Astrocyte (in vitro differentiated cells and primary cell): ENCODE data around the gene SSH2.

Experiments used
- CTCF ChIP-seq: IDR thresholded peaks from 2 replicates; pipeline ENCODE4 v1.5.1; 2011; ENCODE audit warnings: low read depth, mild to moderate bottlenecking, inconsistent platforms, low read length, moderate library complexity; ENCODE audit not compliant: insufficient read depth
- EZH2 ChIP-seq: IDR thresholded peaks from 2 replicates; pipeline ENCODE4 v1.6.1; 2012; ENCODE audit warnings: mild to moderate bottlenecking, low read length, inconsistent platforms; ENCODE audit not compliant: insufficient read depth

DNA sequence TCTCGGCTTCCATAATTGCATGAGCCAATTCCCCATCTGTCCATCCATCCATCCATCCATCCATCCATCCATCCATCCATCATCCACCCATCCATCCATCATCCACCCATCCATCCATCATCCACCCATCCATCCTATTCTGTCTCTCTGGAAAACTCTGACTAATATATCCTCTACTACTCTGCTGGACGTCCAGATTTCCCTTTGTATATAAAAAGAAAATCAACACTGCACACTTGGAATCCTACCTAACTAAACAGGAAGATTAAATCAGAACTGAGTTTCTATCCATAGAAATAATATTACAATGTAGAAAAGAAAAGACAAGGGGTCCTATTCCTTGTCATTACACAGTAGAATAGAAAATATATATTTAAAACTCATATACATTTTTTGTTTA, 157.0 kb downstream of the SSH2 start:
- no peak for TF ChIP-seq CTCF
- no peak for TF ChIP-seq EZH2
